ENCODE data around the gene ENOX2. TPM values are rescaled to one million over a fixed set of nuclear protein-coding genes. Genes with fewer than 3 reads are reported as not detected.

Gene ENOX2
- total and polyA plus RNA-seq, 2 donors, result 7.4 to 7.8 TPM

GRCh38 chrX:130593911-130594310, 309.1 kb downstream of the ENOX2 start:
- WGBS, result 96% methylated on average over 9 of the region's 9 CpGs
- H3K9me3 ChIP-seq (ENCODE audit: control insufficient read depth in 2 of 2, insufficient read depth in 1 of 2, low read length in 1 of 2), result no peaks in the 10 kb centered on the region
- H3K27ac ChIP-seq (ENCODE audit: low read depth in 1 of 2, low read length in 1 of 2), result no peak overlapping the region
- no peaks in the 10 kb centered on the region for H3K36me3 ChIP-seq (ENCODE audit: control insufficient read depth in 2 of 2, insufficient read depth in 2 of 2, low read length in 1 of 2)
- no peaks in the 10 kb centered on the region for H3K27me3 ChIP-seq (ENCODE audit: control insufficient read depth in 2 of 2, insufficient read depth in 1 of 2, low read length in 1 of 2)
- H3K4me3 ChIP-seq (ENCODE audit: low read length in 2 of 2), result no peak overlapping the region
- H3K4me1 ChIP-seq (ENCODE audit: control insufficient read depth in 2 of 2, insufficient read depth in 2 of 2, low read length in 2 of 2), result no peaks in the 10 kb centered on the region
- no peak for DNase-seq (ENCODE audit: low read depth in 6 of 9, low spot score in 9 of 9)

- H3K36me3 ChIP-seq (ENCODE audit: control insufficient read depth in 2 of 2, insufficient read depth in 2 of 2, low read length in 1 of 2), result no peaks in the 10 kb centered on the region
- no peaks in the 10 kb centered on the region for H3K27me3 ChIP-seq (ENCODE audit: control insufficient read depth in 2 of 2, insufficient read depth in 1 of 2, low read length in 1 of 2)
- WGBS, result 91% methylated on average over 1 of the region's 1 CpG
- no peaks in the 10 kb centered on the region for H3K4me1 ChIP-seq (ENCODE audit: control insufficient read depth in 2 of 2, insufficient read depth in 2 of 2, low read length in 2 of 2)
- no peak overlapping the region for H3K27ac ChIP-seq (ENCODE audit: low read depth in 1 of 2, low read length in 1 of 2)
- DNase-seq (ENCODE audit: low read depth in 6 of 9, low spot score in 9 of 9), result no peak
- H3K4me3 ChIP-seq (ENCODE audit: low read length in 2 of 2), result no peak overlapping the region
- H3K9me3 ChIP-seq (ENCODE audit: control insufficient read depth in 2 of 2, insufficient read depth in 1 of 2, low read length in 1 of 2), result no peaks in the 10 kb centered on the region
These were observed 310.8 kb downstream of the ENOX2 start for GRCh38 chrX:130592204-130592603.

GRCh38 chrX:130578906-130579305, 324.1 kb downstream of the ENOX2 start:
- Histone ChIP-seq H3K9me3 (ENCODE audit: control insufficient read depth in 2 of 2, insufficient read depth in 1 of 2, low read length in 1 of 2) (no peaks in the 10 kb centered on the region), H3K27ac (ENCODE audit: low read depth in 1 of 2, low read length in 1 of 2) (no peak overlapping the region)
- no peak for DNase-seq (ENCODE audit: low read depth in 6 of 9, low spot score in 9 of 9)

DNA sequence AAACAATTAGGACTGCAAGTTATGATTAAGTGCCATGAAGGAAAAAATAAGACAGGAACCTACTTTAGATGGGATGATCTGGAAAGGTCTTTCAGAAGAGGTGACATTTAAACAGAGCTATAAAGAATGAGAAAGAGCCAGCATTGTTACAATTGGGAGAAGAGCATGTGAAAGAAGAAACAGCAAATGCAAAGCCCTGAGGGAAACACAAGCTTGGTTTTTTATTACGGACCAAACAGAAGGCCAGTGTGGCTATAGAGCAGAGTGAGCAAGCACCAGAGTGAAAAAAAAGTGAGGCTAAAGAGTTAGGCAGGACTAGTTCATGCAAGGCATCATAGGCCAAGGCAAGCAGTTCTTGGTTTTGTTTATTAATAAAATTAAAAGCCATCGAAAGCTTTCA, 325.6 kb downstream of the ENOX2 start:
- no peaks in the 10 kb centered on the region for H3K36me3 ChIP-seq (ENCODE audit: control insufficient read depth in 2 of 2, insufficient read depth in 2 of 2, low read length in 1 of 2)
- 96% methylated on average over 2 of the region's 2 CpGs for WGBS
- no peak overlapping the region for H3K27ac ChIP-seq (ENCODE audit: low read depth in 1 of 2, low read length in 1 of 2)
- no peaks in the 10 kb centered on the region for H3K4me1 ChIP-seq (ENCODE audit: control insufficient read depth in 2 of 2, insufficient read depth in 2 of 2, low read length in 2 of 2)
- H3K4me3 ChIP-seq (ENCODE audit: low read length in 2 of 2), result no peak overlapping the region
- no peak for DNase-seq (ENCODE audit: low read depth in 6 of 9, low spot score in 9 of 9)
- no peaks in the 10 kb centered on the region for H3K9me3 ChIP-seq (ENCODE audit: control insufficient read depth in 2 of 2, insufficient read depth in 1 of 2, low read length in 1 of 2)
- no peaks in the 10 kb centered on the region for H3K27me3 ChIP-seq (ENCODE audit: control insufficient read depth in 2 of 2, insufficient read depth in 1 of 2, low read length in 1 of 2)

More at GRCh38 chrX:130578906-130579305, 324.1 kb downstream of the ENOX2 start:
- Histone ChIP-seq H3K27me3 (ENCODE audit: control insufficient read depth in 2 of 2, insufficient read depth in 1 of 2, low read length in 1 of 2) (no peaks in the 10 kb centered on the region), H3K36me3 (ENCODE audit: control insufficient read depth in 2 of 2, insufficient read depth in 2 of 2, low read length in 1 of 2) (no peaks in the 10 kb centered on the region), H3K4me1 (ENCODE audit: control insufficient read depth in 2 of 2, insufficient read depth in 2 of 2, low read length in 2 of 2) (no peaks in the 10 kb centered on the region), H3K4me3 (ENCODE audit: low read length in 2 of 2) (no peak overlapping the region)

- Histone ChIP-seq H3K9me3 (ENCODE audit: control insufficient read depth in 2 of 2, insufficient read depth in 1 of 2, low read length in 1 of 2) (no peaks in the 10 kb centered on the region), H3K36me3 (ENCODE audit: control insufficient read depth in 2 of 2, insufficient read depth in 2 of 2, low read length in 1 of 2) (no peaks in the 10 kb centered on the region), H3K4me1 (ENCODE audit: control insufficient read depth in 2 of 2, insufficient read depth in 2 of 2, low read length in 2 of 2) (no peaks in the 10 kb centered on the region)
These were observed 327.1 kb downstream of the ENOX2 start for GRCh38 chrX:130575831-130576389.

More at GRCh38 chrX:130575831-130576389, 327.1 kb downstream of the ENOX2 start:
- Histone ChIP-seq H3K4me3 (ENCODE audit: low read length in 2 of 2) (no peak overlapping the region), H3K27me3 (ENCODE audit: control insufficient read depth in 2 of 2, insufficient read depth in 1 of 2, low read length in 1 of 2) (no peaks in the 10 kb centered on the region), H3K27ac (ENCODE audit: low read depth in 1 of 2, low read length in 1 of 2) (no peak overlapping the region)
- WGBS, result 39% methylated on average over 6 of the region's 6 CpGs
- DNase-seq (ENCODE audit: low read depth in 6 of 9, low spot score in 9 of 9), result peak in 6 of 9 donors; percentile 2 to 42 (median 14)

Other genes starting within 250 kb of the ENOX2 start
- 1.7 TPM for gene ARHGAP36, start 155.1 kb upstream of the ENOX2 start, total RNA-seq
- 2.8 TPM for gene ARHGAP36, start 155.1 kb upstream of the ENOX2 start, polyA plus RNA-seq

All from thymus (tissue), 11 donors.